ENCODE measurements around the gene KLHDC3. TPM values are rescaled to one million over a fixed set of nuclear protein-coding genes. Genes with fewer than 3 reads are reported as not detected.
A peak's percentile ranks its signal among the peaks of the same experiment; 100 is the strongest.

Gene KLHDC3
- total and polyA plus RNA-seq, 2 of the 13 experiments (the other 11 are each of a cell fraction or from before 2014, with no cell fraction given): 78.3 to 91.5 TPM

- 0 out of 2 replicates have a peak, but pooled peaks have one; percentile 2 for TF ChIP-seq CTCF (CRISPR knock-in tag; IDR thresholded peaks at IDR 0.05)
- TF ChIP-seq DNMT1 (CRISPR knock-in tag; IDR thresholded peaks at IDR 0.05): no peak
- TF ChIP-seq ZNF33B (CRISPR knock-in tag; IDR thresholded peaks at IDR 0.05): 0 out of 2 replicates have a peak, but pooled peaks have one; percentile 29
- peak; percentile 82; the same call in 1 of the 2 replicates for TF ChIP-seq HOXA3 (CRISPR knock-in tag; IDR thresholded peaks at IDR 0.05)
- TF ChIP-seq HES4 (CRISPR knock-in tag; IDR thresholded peaks at IDR 0.05; ENCODE audit: borderline replicate concordance): no peak
- no peak for TF ChIP-seq HNF1A (IDR thresholded peaks at IDR 0.05; ENCODE audit: low read depth)
- peak; percentile 77; the same call in 1 of the 2 replicates for TF ChIP-seq HNF1A (CRISPR knock-in tag; IDR thresholded peaks at IDR 0.05; ENCODE audit: borderline replicate concordance)
- peak; percentile 69 for TF ChIP-seq MIER3 (CRISPR knock-in tag; IDR thresholded peaks at IDR 0.05; ENCODE audit: borderline replicate concordance)
- TF ChIP-seq MLX (CRISPR knock-in tag; IDR thresholded peaks at IDR 0.05): peak; percentile 47
- TF ChIP-seq SMC3 (IDR thresholded peaks at IDR 0.05; ENCODE audit: low read length): 0 out of 2 replicates have a peak, but pooled peaks have one; percentile 1
- 0 out of 2 replicates have a peak, but pooled peaks have one; percentile 44 for TF ChIP-seq AHDC1 (CRISPR knock-in tag; IDR thresholded peaks at IDR 0.05; ENCODE audit: borderline replicate concordance)
- peak; percentile 86 for TF ChIP-seq SAP130 (CRISPR knock-in tag; IDR thresholded peaks at IDR 0.05; ENCODE audit: low read depth)
- TF ChIP-seq USF2 (IDR thresholded peaks at IDR 0.05; ENCODE audit: low read depth, low read length): no peak
- TF ChIP-seq USF2 (CRISPR knock-in tag; IDR thresholded peaks at IDR 0.05; ENCODE audit: borderline replicate concordance): no peak
Observed at GRCh38 chr6:43060034-43060754, 46.1 kb downstream of the KLHDC3 start (continued).
